GM12878 (cell line): ENCODE data around the gene RAD51. TPM values are rescaled to one million over a fixed set of nuclear protein-coding genes. Genes with fewer than 3 reads are reported as not detected.

ENCODE experiments used
- ESRRA ChIP-seq: IDR thresholded peaks from 2 replicates; pipeline ENCODE4 v1.6.1; 2012; ENCODE audit warnings: mild to moderate bottlenecking, low read length, improper control_type of control experiment
- JUND ChIP-seq: IDR thresholded peaks from 2 replicates; pipeline ENCODE4 v1.6.1; 2012; ENCODE audit warnings: low read depth, mild to moderate bottlenecking, low read length, improper control_type of control experiment, moderate library complexity
- MEF2A ChIP-seq: IDR thresholded peaks from 2 replicates; pipeline ENCODE4 v1.6.1; 2011; ENCODE audit warnings: low read depth, mild to moderate bottlenecking, low read length, moderate library complexity; ENCODE audit not compliant: insufficient read depth
- NR2C2 ChIP-seq: IDR thresholded peaks from 2 replicates; pipeline ENCODE4 v1.6.1; 2011; ENCODE audit warnings: borderline replicate concordance, low read depth; ENCODE audit not compliant: control insufficient read depth, insufficient read length
- NR2F1 ChIP-seq: fragments of 450-650 bp; conservative IDR thresholded peaks from 2 replicates; pipeline ENCODE4 v1.6.1; 2017; ENCODE audit warnings: mild to moderate bottlenecking
- NRF1 ChIP-seq: conservative IDR thresholded peaks from 2 replicates; pipeline ENCODE4 v1.6.1; 2011; ENCODE audit warnings: mild to moderate bottlenecking, low read depth, low read length, improper control_type of control experiment
- POLR2AphosphoS5 ChIP-seq: IDR thresholded peaks from 2 replicates; pipeline ENCODE4 v1.6.1; 2011; ENCODE audit warnings: mild to moderate bottlenecking, low read length, inconsistent platforms
- SMC3 ChIP-seq: IDR thresholded peaks from 2 replicates; pipeline ENCODE4 v1.6.1; 2011; ENCODE audit warnings: low read length, improper control_type of control experiment, borderline replicate concordance
- SREBF2 ChIP-seq: IDR thresholded peaks from 2 replicates; pipeline ENCODE4 v1.6.1; 2012; ENCODE audit warnings: mild to moderate bottlenecking, low read length
- ZNF24 ChIP-seq: fragments of 450-650 bp; IDR thresholded peaks from 2 replicates; pipeline ENCODE4 v1.6.1; 2017; ENCODE audit warnings: antibody characterized with exemption, mild to moderate bottlenecking
- ZNF274 ChIP-seq: IDR thresholded peaks from one replicate; pipeline ENCODE4 v1.8.0; 2011; ENCODE audit not compliant: insufficient read length, insufficient read depth
- polyA plus RNA-seq, 11 experiments: library from polyadenylated mRNA; depleted of rRNA in 4 of 11; unstranded in 6 of 11; stranded (reverse) in 5 of 11; fragments of >200 nt; fragmentation: Nextera tagmentation in 4 of 11; fragmentation: Illumina TruSeq in 1 of 11; extraction: Ambion mirVana in 4 of 11; extraction: Trizol in 1 of 11; gene quantifications; 1 replicate in 1 of 11; 2 replicates in 10 of 11; pipeline versions ENCODE4 v1.2.1 to v1.2.3, GENCODE V29; 2011 to 2016; ENCODE audit warnings: inconsistent platforms in 2 of 11, missing spikeins in 2 of 11, low read depth in 1 of 11
- total RNA-seq, 4 experiments: library from RNA; depleted of rRNA in 3 of 4; stranded (reverse); fragments of >200 nt in 3 of 4; fragmentation: Illumina TruSeq in 1 of 4; extraction: Trizol in 1 of 4; gene quantifications; 2 replicates each; pipeline versions ENCODE4 v1.2.1 to v1.2.3, GENCODE V29; 2013 to 2021
- TF ChIP-seq, protein P1 (sequence below): fragments of 450-650 bp; IDR thresholded peaks from 2 replicates; pipeline ENCODE4 v1.6.1; 2016; ENCODE audit warnings: mild to moderate bottlenecking, moderate library complexity, borderline replicate concordance
- TF ChIP-seq, protein P2 (sequence below): fragments of 450-650 bp; formaldehyde crosslinking; IDR thresholded peaks from 2 replicates; pipeline ENCODE4 v1.4.0; 2020; ENCODE audit warnings: mild to moderate bottlenecking, moderate library complexity
- TF ChIP-seq, protein P3 (sequence below): fragments of 450-650 bp; IDR thresholded peaks from 2 replicates; pipeline ENCODE4 v1.6.1; 2016; ENCODE audit warnings: mild to moderate bottlenecking
- TF ChIP-seq, protein P4 (sequence below): IDR thresholded peaks from 2 replicates; pipeline ENCODE4 v1.6.1; 2012; ENCODE audit warnings: mild to moderate bottlenecking, low read depth, low read length

The RAD51 gene
- total and polyA plus RNA-seq, 10 of the 15 experiments (the other 5 are each of a cell fraction or from before 2014, with no cell fraction given): 13.1 to 55.0 (median 30.6) TPM

DNA sequence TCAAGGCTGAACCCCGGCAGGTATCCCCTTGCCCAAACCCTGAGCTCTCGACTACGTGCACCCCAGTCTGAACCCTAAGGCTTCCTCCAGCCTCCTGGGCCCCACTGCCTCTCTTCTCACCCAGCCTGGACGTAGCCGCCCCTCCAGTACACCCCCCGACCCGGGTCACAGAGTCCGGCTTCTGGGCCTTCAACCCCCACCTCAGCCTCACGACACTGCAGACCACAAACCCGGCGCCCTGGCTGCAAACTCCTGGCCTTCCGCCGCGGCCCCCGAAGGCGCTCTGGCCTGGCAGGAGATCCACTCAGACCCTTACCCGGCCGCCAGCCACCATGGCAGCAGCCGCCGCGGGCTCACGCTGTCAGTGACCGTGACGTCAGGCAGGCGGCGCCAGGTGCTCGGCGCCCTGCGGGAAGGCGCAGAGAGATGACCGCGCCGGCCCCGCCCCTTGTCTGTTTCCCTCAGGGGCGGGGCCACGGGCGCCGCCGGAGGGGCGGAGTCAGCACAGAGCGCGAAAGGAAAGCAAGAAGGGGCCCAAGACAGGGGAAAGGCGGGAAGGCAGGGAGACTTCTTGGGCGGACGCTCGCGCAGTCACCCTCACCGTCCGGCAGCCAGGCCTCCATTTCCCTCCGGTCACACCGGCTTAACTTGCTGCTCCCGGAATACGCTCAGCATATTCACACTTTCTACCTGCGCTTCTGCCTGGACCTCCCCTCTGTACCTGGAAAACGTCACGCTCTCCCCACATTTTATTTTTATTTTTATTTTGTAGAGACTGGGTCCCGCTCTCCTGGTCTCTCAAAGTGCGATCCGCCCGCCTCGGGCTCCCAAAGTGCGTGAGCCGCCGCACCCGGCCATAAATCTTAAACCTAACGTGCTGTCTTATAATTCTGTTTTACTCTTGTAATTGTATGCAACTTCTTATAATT, 60.2 kb downstream of the RAD51 start, which contains the start of gene RMDN3 (continued):
- TF ChIP-seq NRF1: 0 out of 2 replicates have a peak, but pooled peaks have one; percentile 12
- TF ChIP-seq, protein P1, sequence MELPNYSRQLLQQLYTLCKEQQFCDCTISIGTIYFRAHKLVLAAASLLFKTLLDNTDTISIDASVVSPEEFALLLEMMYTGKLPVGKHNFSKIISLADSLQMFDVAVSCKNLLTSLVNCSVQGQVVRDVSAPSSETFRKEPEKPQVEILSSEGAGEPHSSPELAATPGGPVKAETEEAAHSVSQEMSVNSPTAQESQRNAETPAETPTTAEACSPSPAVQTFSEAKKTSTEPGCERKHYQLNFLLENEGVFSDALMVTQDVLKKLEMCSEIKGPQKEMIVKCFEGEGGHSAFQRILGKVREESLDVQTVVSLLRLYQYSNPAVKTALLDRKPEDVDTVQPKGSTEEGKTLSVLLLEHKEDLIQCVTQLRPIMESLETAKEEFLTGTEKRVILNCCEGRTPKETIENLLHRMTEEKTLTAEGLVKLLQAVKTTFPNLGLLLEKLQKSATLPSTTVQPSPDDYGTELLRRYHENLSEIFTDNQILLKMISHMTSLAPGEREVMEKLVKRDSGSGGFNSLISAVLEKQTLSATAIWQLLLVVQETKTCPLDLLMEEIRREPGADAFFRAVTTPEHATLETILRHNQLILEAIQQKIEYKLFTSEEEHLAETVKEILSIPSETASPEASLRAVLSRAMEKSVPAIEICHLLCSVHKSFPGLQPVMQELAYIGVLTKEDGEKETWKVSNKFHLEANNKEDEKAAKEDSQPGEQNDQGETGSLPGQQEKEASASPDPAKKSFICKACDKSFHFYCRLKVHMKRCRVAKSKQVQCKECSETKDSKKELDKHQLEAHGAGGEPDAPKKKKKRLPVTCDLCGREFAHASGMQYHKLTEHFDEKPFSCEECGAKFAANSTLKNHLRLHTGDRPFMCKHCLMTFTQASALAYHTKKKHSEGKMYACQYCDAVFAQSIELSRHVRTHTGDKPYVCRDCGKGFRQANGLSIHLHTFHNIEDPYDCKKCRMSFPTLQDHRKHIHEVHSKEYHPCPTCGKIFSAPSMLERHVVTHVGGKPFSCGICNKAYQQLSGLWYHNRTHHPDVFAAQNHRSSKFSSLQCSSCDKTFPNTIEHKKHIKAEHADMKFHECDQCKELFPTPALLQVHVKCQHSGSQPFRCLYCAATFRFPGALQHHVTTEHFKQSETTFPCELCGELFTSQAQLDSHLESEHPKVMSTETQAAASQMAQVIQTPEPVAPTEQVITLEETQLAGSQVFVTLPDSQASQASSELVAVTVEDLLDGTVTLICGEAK: no peak; the same call in 1 of the 2 replicates
- no peak for TF ChIP-seq JUND
- TF ChIP-seq ZNF274: no peak
- no peak for TF ChIP-seq SREBF2
- TF ChIP-seq NR2C2: no peak
- peak; percentile 46; the same call in 1 of the 2 replicates for TF ChIP-seq MEF2A
- peak; percentile 31; the same call in 1 of the 2 replicates for TF ChIP-seq NR2F1
- peak; percentile 95 for TF ChIP-seq POLR2AphosphoS5
- TF ChIP-seq, protein P2, sequence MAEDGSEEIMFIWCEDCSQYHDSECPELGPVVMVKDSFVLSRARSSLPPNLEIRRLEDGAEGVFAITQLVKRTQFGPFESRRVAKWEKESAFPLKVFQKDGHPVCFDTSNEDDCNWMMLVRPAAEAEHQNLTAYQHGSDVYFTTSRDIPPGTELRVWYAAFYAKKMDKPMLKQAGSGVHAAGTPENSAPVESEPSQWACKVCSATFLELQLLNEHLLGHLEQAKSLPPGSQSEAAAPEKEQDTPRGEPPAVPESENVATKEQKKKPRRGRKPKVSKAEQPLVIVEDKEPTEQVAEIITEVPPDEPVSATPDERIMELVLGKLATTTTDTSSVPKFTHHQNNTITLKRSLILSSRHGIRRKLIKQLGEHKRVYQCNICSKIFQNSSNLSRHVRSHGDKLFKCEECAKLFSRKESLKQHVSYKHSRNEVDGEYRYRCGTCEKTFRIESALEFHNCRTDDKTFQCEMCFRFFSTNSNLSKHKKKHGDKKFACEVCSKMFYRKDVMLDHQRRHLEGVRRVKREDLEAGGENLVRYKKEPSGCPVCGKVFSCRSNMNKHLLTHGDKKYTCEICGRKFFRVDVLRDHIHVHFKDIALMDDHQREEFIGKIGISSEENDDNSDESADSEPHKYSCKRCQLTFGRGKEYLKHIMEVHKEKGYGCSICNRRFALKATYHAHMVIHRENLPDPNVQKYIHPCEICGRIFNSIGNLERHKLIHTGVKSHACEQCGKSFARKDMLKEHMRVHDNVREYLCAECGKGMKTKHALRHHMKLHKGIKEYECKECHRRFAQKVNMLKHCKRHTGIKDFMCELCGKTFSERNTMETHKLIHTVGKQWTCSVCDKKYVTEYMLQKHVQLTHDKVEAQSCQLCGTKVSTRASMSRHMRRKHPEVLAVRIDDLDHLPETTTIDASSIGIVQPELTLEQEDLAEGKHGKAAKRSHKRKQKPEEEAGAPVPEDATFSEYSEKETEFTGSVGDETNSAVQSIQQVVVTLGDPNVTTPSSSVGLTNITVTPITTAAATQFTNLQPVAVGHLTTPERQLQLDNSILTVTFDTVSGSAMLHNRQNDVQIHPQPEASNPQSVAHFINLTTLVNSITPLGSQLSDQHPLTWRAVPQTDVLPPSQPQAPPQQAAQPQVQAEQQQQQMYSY (CRISPR knock-in tag): no peak
- no peak for TF ChIP-seq ESRRA
- TF ChIP-seq SMC3: no peak; the same call in 1 of the 2 replicates
- TF ChIP-seq, protein P3, sequence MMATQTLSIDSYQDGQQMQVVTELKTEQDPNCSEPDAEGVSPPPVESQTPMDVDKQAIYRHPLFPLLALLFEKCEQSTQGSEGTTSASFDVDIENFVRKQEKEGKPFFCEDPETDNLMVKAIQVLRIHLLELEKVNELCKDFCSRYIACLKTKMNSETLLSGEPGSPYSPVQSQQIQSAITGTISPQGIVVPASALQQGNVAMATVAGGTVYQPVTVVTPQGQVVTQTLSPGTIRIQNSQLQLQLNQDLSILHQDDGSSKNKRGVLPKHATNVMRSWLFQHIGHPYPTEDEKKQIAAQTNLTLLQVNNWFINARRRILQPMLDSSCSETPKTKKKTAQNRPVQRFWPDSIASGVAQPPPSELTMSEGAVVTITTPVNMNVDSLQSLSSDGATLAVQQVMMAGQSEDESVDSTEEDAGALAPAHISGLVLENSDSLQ: peak; percentile 74
- no peak for TF ChIP-seq ZNF24
- TF ChIP-seq, protein P4, sequence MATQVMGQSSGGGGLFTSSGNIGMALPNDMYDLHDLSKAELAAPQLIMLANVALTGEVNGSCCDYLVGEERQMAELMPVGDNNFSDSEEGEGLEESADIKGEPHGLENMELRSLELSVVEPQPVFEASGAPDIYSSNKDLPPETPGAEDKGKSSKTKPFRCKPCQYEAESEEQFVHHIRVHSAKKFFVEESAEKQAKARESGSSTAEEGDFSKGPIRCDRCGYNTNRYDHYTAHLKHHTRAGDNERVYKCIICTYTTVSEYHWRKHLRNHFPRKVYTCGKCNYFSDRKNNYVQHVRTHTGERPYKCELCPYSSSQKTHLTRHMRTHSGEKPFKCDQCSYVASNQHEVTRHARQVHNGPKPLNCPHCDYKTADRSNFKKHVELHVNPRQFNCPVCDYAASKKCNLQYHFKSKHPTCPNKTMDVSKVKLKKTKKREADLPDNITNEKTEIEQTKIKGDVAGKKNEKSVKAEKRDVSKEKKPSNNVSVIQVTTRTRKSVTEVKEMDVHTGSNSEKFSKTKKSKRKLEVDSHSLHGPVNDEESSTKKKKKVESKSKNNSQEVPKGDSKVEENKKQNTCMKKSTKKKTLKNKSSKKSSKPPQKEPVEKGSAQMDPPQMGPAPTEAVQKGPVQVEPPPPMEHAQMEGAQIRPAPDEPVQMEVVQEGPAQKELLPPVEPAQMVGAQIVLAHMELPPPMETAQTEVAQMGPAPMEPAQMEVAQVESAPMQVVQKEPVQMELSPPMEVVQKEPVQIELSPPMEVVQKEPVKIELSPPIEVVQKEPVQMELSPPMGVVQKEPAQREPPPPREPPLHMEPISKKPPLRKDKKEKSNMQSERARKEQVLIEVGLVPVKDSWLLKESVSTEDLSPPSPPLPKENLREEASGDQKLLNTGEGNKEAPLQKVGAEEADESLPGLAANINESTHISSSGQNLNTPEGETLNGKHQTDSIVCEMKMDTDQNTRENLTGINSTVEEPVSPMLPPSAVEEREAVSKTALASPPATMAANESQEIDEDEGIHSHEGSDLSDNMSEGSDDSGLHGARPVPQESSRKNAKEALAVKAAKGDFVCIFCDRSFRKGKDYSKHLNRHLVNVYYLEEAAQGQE: 0 out of 2 replicates have a peak, but pooled peaks have one; percentile 5
